HCT116 (cell line): Measurements from ENCODE around the gene POLA2. TPM values are rescaled to one million over a fixed set of nuclear protein-coding genes. Genes with fewer than 3 reads are reported as not detected.

ENCODE experiments used
- ATAC-seq: fragments of 200-7000 bp; cut with Tn5 transposase; 2 replicates; pipeline ENCODE4 v1.9.1; 2020; ENCODE audit warnings: mild to moderate bottlenecking, moderate library complexity
- BruUV-seq: library from RNA; stranded (reverse); fragments of 400-500 nt; replicated peaks from 2 replicates; lab custom pipeline; 2021; lab: Mats Ljungman, UMichigan
- CTCF ChIA-PET: fragments of 300-600 bp; sonication (Branson Sonifier 250); formaldehyde crosslinking; loops from one replicate; lab custom pipeline; 2021; ENCODE audit warnings: antibody characterized with exemption; lab: Charles Lee
- POLR2A ChIA-PET: fragments of 300-600, 350-600 bp; sonication (Branson Sonifier 250); formaldehyde crosslinking; loops from one replicate; lab custom pipeline; 2021; ENCODE audit warnings: antibody characterized with exemption; lab: Charles Lee
- RAD21 ChIA-PET, 2 experiments: fragments of 300-600 bp; sonication (Branson Sonifier 250); formaldehyde crosslinking; loops; one replicate each; lab custom pipeline; 2023; ENCODE audit warnings: low total read pairs in 2 of 2; ENCODE audit not compliant: uncharacterized antibody in 2 of 2, unreplicated experiment in 2 of 2, low non-redundant PET in 1 of 2; lab: Charles Lee
- DNase-seq: peaks from one replicate; pipeline ENCODE4 v3.0.0-alpha.2; 2010; ENCODE audit warnings: low read depth, low spot score
- H2AFZ ChIP-seq: fragments of 200-600 bp; shearing (Covaris generic), sonication (generic); 2 replicates; pipeline ENCODE4 v1.6.1; 2017; ENCODE audit warnings: low read depth, mixed run types, mixed read lengths, antibody characterized with exemption, low read length; ENCODE audit not compliant: poor library complexity, severe bottlenecking
- H3K27ac ChIP-seq: 2 replicates; pipeline ENCODE4 v1.5.1; 2012; ENCODE audit warnings: low read depth, low read length
- H3K27me3 ChIP-seq: fragments of 200-600 bp; sonication (generic); 2 replicates; pipeline ENCODE4 v1.6.1; 2016; ENCODE audit warnings: mixed run types, low read length, mixed read lengths; ENCODE audit not compliant: insufficient read depth
- H3K36me3 ChIP-seq, 2 experiments: fragments of 200-500 bp in 1 of 2; fragments of 200-600 bp in 1 of 2; sonication (Bioruptor generic) in 1 of 2; sonication (generic) in 1 of 2; 2 replicates each; pipeline versions ENCODE4 v1.5.1 to v1.6.1; 2014 to 2016; ENCODE audit warnings: low read length in 2 of 2, inconsistent platforms in 1 of 2, mixed read lengths in 1 of 2, mixed run types in 1 of 2; ENCODE audit not compliant: insufficient read depth in 2 of 2, control insufficient read depth in 1 of 2
- H3K4me1 ChIP-seq, 2 experiments: fragments of 200-600 bp in 1 of 2; sonication (generic) in 1 of 2; 2 replicates each; pipeline versions ENCODE4 v1.5.1 to v1.6.1; 2012 to 2017; ENCODE audit warnings: low read length in 2 of 2, inconsistent platforms in 1 of 2, mild to moderate bottlenecking in 1 of 2, mixed read lengths in 1 of 2, mixed run types in 1 of 2, moderate library complexity in 1 of 2; ENCODE audit not compliant: insufficient read depth in 2 of 2, control insufficient read depth in 1 of 2
- H3K4me2 ChIP-seq: fragments of 200-600 bp; sonication (generic); 2 replicates; pipeline ENCODE4 v1.6.1; 2017; ENCODE audit warnings: mixed run types, low read length, mixed read lengths
- H3K4me3 ChIP-seq, 2 experiments: fragments of 200-600 bp in 1 of 2; sonication (generic) in 1 of 2; replicated peaks in 1 of 2; 2 replicates each; pipeline ENCODE4 v1.5.1; 2011 to 2016; ENCODE audit warnings: low read length in 2 of 2, control low read depth in 1 of 2, low read depth in 1 of 2, mild to moderate bottlenecking in 1 of 2, mixed read lengths in 1 of 2, mixed run types in 1 of 2
- H3K79me2 ChIP-seq: fragments of 200-600 bp; sonication (generic); 2 replicates; pipeline ENCODE4 v1.6.1; 2017; ENCODE audit warnings: mild to moderate bottlenecking, mixed run types, low read length, moderate library complexity, mixed read lengths; ENCODE audit not compliant: insufficient read depth
- H3K9ac ChIP-seq: fragments of 200-600 bp; sonication (generic); 2 replicates; pipeline ENCODE4 v1.6.1; 2016; ENCODE audit warnings: low read length, mixed read lengths
- H3K9me2 ChIP-seq: fragments of 200-600 bp; sonication (generic), shearing (Covaris generic); 2 replicates; pipeline ENCODE4 v1.6.1; 2017; ENCODE audit warnings: mixed run types, mild to moderate bottlenecking, moderate library complexity; ENCODE audit not compliant: insufficient read depth
- H3K9me3 ChIP-seq, 2 experiments: fragments of 200-500 bp in 1 of 2; fragments of 200-600 bp in 1 of 2; sonication (Bioruptor generic) in 1 of 2; sonication (generic) in 1 of 2; 2 replicates each; pipeline ENCODE4 v1.6.1; 2014 to 2017; ENCODE audit warnings: low read length in 2 of 2, mixed read lengths in 2 of 2, inconsistent platforms in 1 of 2, low read depth in 1 of 2, mild to moderate bottlenecking in 1 of 2, mixed run types in 1 of 2, moderate library complexity in 1 of 2; ENCODE audit not compliant: control insufficient read depth in 1 of 2, insufficient read depth in 1 of 2
- H4K20me1 ChIP-seq: fragments of 200-600 bp; sonication (generic), shearing (Covaris generic); 2 replicates; pipeline ENCODE4 v1.6.1; 2017; ENCODE audit warnings: mixed run types, mild to moderate bottlenecking, moderate library complexity; ENCODE audit not compliant: insufficient read depth
- ATF3 ChIP-seq: IDR thresholded peaks from 2 replicates; pipeline ENCODE4 v1.6.1; 2012
- CBX3 ChIP-seq: IDR thresholded peaks from 2 replicates; pipeline ENCODE4 v1.6.1; 2012; ENCODE audit warnings: low read depth
- CEBPB ChIP-seq: IDR thresholded peaks from 2 replicates; pipeline ENCODE4 v1.6.1; 2012; ENCODE audit warnings: low read depth
- EGR1 ChIP-seq: IDR thresholded peaks from 2 replicates; pipeline ENCODE4 v1.6.1; 2012; ENCODE audit warnings: low read depth
- ELF1 ChIP-seq: IDR thresholded peaks from 2 replicates; pipeline ENCODE4 v1.6.1; 2012; ENCODE audit warnings: low read depth, borderline replicate concordance
- EZH2 ChIP-seq: fragments of 200-600 bp; sonication (generic); IDR thresholded peaks from 2 replicates; pipeline ENCODE4 v1.6.1; 2017; ENCODE audit warnings: antibody characterized with exemption, mixed run types
- EZH2phosphoT487 ChIP-seq: fragments of 200-600 bp; IDR thresholded peaks from 2 replicates; pipeline ENCODE4 v1.6.1; 2018; ENCODE audit warnings: antibody characterized with exemption, borderline replicate concordance
- FOSL1 ChIP-seq: IDR thresholded peaks from 2 replicates; pipeline ENCODE4 v1.6.1; 2012; ENCODE audit warnings: low read depth
- POLR2A ChIP-seq: IDR thresholded peaks from 2 replicates; pipeline ENCODE4 v1.7.0; 2011; ENCODE audit warnings: borderline replicate concordance; ENCODE audit not compliant: insufficient read depth, insufficient read length; ENCODE audit errors: extremely low read depth
- RAD21 ChIP-seq: IDR thresholded peaks from 2 replicates; pipeline ENCODE4 v1.6.1; 2012; ENCODE audit warnings: low read depth, mild to moderate bottlenecking
- SRF ChIP-seq: IDR thresholded peaks from 2 replicates; pipeline ENCODE4 v1.6.1; 2012; ENCODE audit warnings: low read depth
- TCF7L2 ChIP-seq: IDR thresholded peaks from 2 replicates; pipeline ENCODE4 v1.7.0; 2011; ENCODE audit warnings: borderline replicate concordance, inconsistent platforms; ENCODE audit not compliant: insufficient read depth, insufficient read length; ENCODE audit errors: extremely low read depth
- YY1 ChIP-seq: IDR thresholded peaks from 2 replicates; pipeline ENCODE4 v1.6.1; 2011; ENCODE audit warnings: low read length, low read depth, moderate library complexity, mild to moderate bottlenecking; ENCODE audit not compliant: insufficient replicate concordance; ENCODE audit errors: extremely low read depth
- ZBTB33 ChIP-seq: IDR thresholded peaks from 2 replicates; pipeline ENCODE4 v1.6.1; 2011; ENCODE audit warnings: mild to moderate bottlenecking, low read length, moderate library complexity; ENCODE audit not compliant: insufficient replicate concordance; ENCODE audit errors: extremely low read depth
- ZFX ChIP-seq: fragments of 450-650 bp; IDR thresholded peaks from 2 replicates; pipeline ENCODE4 v1.6.1; 2017
- intact Hi-C: fragments of 100-400 bp; cut with micrococcal nuclease; formaldehyde crosslinking; loops from 2 replicates; pipeline ENCODE4 v1.10.0; 2022
- total RNA-seq: library from RNA; stranded (reverse); gene quantifications from one replicate; pipeline ENCODE4 v1.2.1, GENCODE V29; 2021; ENCODE audit not compliant: unreplicated experiment
- TF ChIP-seq, protein P1 (sequence below): IDR thresholded peaks from 2 replicates; pipeline ENCODE4 v1.6.1; 2012

The POLA2 gene
- total RNA-seq, 1 experiment from 2014 or later = 20.0 TPM

DNA sequence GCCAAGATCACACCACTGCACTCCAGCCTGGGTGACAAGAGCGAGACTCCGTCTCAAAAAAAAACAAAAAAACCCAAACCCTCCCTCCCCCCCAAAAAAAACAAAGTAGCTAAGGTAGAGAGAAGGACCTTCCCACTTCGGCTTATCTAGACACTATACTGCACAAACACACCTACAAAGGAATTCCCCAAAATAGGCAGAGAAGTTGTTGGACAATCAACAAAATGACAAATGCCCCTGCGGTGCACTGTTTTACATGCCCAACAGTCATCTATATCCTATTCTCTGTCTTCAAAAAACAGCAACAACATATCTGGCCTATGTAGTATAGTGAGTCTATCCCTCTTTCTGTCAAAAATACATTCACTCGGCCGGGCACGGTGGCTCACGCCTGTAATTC is 65.3 kb downstream of the POLA2 start:
- Histone ChIP-seq H3K79me2 (peaks cover under 1% of the 10 kb centered on the region; the same call in 1 of the 2 replicates), H2AFZ (no peak overlapping the region), H3K36me3 (peaks cover 0 to 7% of the 10 kb centered on the region in 2 experiments; a peak in 1 of 4 replicates), H3K4me2 (no peak overlapping the region), H3K27me3 (no peaks in the 10 kb centered on the region), H3K4me3 (no peak overlapping the region), H3K27ac (no peak overlapping the region), H3K4me1 (peaks cover 5 to 13% of the 10 kb centered on the region in 2 experiments; a peak in 3 of 4 replicates), H3K9ac (no peak overlapping the region), H3K9me2 (no peaks in the 10 kb centered on the region), H3K9me3 (no peaks in the 10 kb centered on the region), H4K20me1 (no peaks in the 10 kb centered on the region)
- BruUV-seq = no TSS peak
- POLR2A ChIA-PET = interaction anchor here (1.2 kb wide), 1 partner anchor 47 kb away, joined by 6 read pairs; no protein-coding TSS in a partner anchor
- no peak for TF ChIP-seq YY1
- TF ChIP-seq ZFX = no peak
- no peak for TF ChIP-seq EZH2phosphoT487
- TF ChIP-seq, protein P1, sequence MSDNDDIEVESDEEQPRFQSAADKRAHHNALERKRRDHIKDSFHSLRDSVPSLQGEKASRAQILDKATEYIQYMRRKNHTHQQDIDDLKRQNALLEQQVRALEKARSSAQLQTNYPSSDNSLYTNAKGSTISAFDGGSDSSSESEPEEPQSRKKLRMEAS = no peak
- TF ChIP-seq TCF7L2 = no peak
- TF ChIP-seq SRF = no peak
- no peak for TF ChIP-seq CEBPB
- TF ChIP-seq EGR1 = no peak
- no peak for TF ChIP-seq FOSL1
- no peak for TF ChIP-seq ZBTB33
- TF ChIP-seq POLR2A = no peak
- no peak for TF ChIP-seq RAD21
- TF ChIP-seq EZH2 = no peak
- no peak for TF ChIP-seq ATF3
- no peak for TF ChIP-seq ELF1
- no peak for TF ChIP-seq CBX3
- intact Hi-C loops = no loop called here
- CTCF ChIA-PET = interaction anchor here (8.5 kb wide), 1 partner anchor 11 kb away, joined by 103 read pairs; the partner anchor contains the start of gene CDC42EP2
- RAD21 ChIA-PET = no interaction called here
- DNase-seq (no peak), ATAC-seq (no peak)
